Immature natural killer cell (primary cell): Measurements from ENCODE around the gene DHX30. TPM values are rescaled to one million over a fixed set of nuclear protein-coding genes. Genes with fewer than 3 reads are reported as not detected.
A peak's percentile ranks its signal among the peaks of the same experiment; 100 is the strongest.

ENCODE experiments used
- DNase-seq, 3 donors: peaks; one replicate each; pipeline ENCODE4 v3.0.0; 2022; ENCODE audit warnings: mixed read lengths in 1 of 3
- H3K27ac Mint-ChIP-seq, 6 donors: one replicate each; pipeline ENCODE4 v1.8.0; 2020; ENCODE audit warnings: mixed read lengths in 6 of 6, mild to moderate bottlenecking in 5 of 6, inconsistent platforms in 4 of 6, moderate library complexity in 3 of 6
- H3K27me3 Mint-ChIP-seq, 3 donors: one replicate each; pipeline ENCODE4 v1.8.0; 2020 to 2021; ENCODE audit warnings: low read depth in 3 of 3, mild to moderate bottlenecking in 3 of 3, mixed read lengths in 3 of 3, moderate library complexity in 3 of 3, inconsistent platforms in 1 of 3
- H3K36me3 Mint-ChIP-seq, 3 donors: one replicate each; pipeline ENCODE4 v1.8.0; 2020; ENCODE audit warnings: mixed read lengths in 3 of 3, inconsistent platforms in 2 of 3, mild to moderate bottlenecking in 2 of 3
- H3K4me1 Mint-ChIP-seq, 2 donors: one replicate each; pipeline ENCODE4 v1.8.0; 2020; ENCODE audit warnings: inconsistent platforms in 2 of 2, mild to moderate bottlenecking in 2 of 2, mixed read lengths in 2 of 2, moderate library complexity in 1 of 2
- H3K4me3 Mint-ChIP-seq, 5 donors: one replicate each; pipeline ENCODE4 v1.8.0; 2020; ENCODE audit warnings: mild to moderate bottlenecking in 5 of 5, mixed read lengths in 5 of 5, inconsistent platforms in 3 of 5, moderate library complexity in 3 of 5
- H3K9me3 Mint-ChIP-seq, 6 donors: one replicate each; pipeline ENCODE4 v1.8.0; 2020; ENCODE audit warnings: mild to moderate bottlenecking in 6 of 6, mixed read lengths in 6 of 6, inconsistent platforms in 4 of 6, moderate library complexity in 3 of 6
- polyA plus RNA-seq, 3 donors: library from polyadenylated mRNA; unstranded; fragments of 300-500 nt; fragmentation: Illumina TruSeq; gene quantifications; one replicate each; pipeline ENCODE4 v1.2.3, GENCODE V29; 2021

Gene DHX30
- polyA plus RNA-seq, 3 donors from 2014 or later: 23.2 to 44.4 (median 28.0) TPM

- Mint-ChIP-seq H3K9me3 (no peaks in the 10 kb centered on the region), H3K27ac (peak overlapping the region in 1 of 6 donors; percentile 56)
Measured at GRCh38 chr3:47890126-47890827, 87.3 kb downstream of the DHX30 start.

DNA sequence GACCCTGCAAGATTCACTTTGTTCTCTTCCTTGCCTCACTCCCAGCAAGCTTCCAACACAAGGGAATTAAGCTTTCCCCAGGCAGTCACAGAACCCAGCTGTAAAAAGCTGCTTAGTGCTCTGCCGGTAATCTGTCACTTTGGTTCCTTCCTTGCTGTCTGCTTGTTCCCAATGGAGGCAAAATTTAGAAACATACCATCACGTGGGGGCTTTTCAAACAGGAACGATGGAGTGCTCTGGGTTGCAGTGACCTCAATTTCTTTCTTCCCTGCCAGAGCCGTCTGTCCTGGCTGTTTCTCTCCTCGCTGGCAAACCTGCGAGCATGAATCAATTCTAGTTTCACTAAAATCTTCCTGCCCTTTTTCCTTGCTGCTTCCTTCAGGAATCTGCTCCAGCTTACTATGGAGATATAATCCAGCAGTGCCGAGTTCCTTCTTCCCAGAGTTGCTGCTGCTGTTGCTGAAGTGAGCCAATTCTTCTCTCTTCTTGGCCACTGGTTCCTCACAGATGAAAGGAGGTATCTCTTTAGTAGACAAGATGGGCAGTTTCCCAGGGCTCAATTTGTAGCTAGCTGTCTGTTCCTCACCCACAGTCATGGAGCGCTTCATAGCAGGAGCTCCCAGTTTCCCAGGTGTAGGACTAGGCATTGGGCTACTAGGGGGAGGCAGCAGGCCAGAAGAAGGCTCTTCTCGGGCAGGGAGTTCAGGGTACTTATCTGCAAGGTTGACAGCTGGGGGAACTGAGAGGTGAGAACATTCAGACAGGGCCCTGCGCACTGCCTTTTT is 88.1 kb downstream of the DHX30 start:
- Mint-ChIP-seq H3K4me1 (peaks cover 0 to 2% of the 10 kb centered on the region in 2 donors), H3K27ac (peak overlapping the region in 1 of 6 donors; percentile 49), H3K27me3 (peaks cover 0 to 2% (median 0%) of the 10 kb centered on the region in 3 donors), H3K9me3 (no peaks in the 10 kb centered on the region), H3K36me3 (peaks cover 18 to 33% (median 30%) of the 10 kb centered on the region in 3 donors), H3K4me3 (no peak overlapping the region)
- DNase-seq: no peak

More at GRCh38 chr3:47890126-47890827, 87.3 kb downstream of the DHX30 start:
- H3K4me3 Mint-ChIP-seq: no peak overlapping the region
- H3K36me3 Mint-ChIP-seq: peaks cover 15 to 34% (median 29%) of the 10 kb centered on the region in 3 donors
- peaks cover 0 to 2% of the 10 kb centered on the region in 2 donors for H3K4me1 Mint-ChIP-seq
- peaks cover 0 to 2% (median 0%) of the 10 kb centered on the region in 3 donors for H3K27me3 Mint-ChIP-seq
- no peak for DNase-seq

GRCh38 chr3:47891613-47892005 is 88.7 kb downstream of the DHX30 start:
- Mint-ChIP-seq H3K27ac (no peak overlapping the region), H3K4me1 (peaks cover 0 to 2% of the 10 kb centered on the region in 2 donors), H3K9me3 (no peaks in the 10 kb centered on the region), H3K36me3 (peaks cover 18 to 33% (median 31%) of the 10 kb centered on the region in 3 donors), H3K27me3 (no peaks in the 10 kb centered on the region), H3K4me3 (no peak overlapping the region)
- DNase-seq: no peak

DNA sequence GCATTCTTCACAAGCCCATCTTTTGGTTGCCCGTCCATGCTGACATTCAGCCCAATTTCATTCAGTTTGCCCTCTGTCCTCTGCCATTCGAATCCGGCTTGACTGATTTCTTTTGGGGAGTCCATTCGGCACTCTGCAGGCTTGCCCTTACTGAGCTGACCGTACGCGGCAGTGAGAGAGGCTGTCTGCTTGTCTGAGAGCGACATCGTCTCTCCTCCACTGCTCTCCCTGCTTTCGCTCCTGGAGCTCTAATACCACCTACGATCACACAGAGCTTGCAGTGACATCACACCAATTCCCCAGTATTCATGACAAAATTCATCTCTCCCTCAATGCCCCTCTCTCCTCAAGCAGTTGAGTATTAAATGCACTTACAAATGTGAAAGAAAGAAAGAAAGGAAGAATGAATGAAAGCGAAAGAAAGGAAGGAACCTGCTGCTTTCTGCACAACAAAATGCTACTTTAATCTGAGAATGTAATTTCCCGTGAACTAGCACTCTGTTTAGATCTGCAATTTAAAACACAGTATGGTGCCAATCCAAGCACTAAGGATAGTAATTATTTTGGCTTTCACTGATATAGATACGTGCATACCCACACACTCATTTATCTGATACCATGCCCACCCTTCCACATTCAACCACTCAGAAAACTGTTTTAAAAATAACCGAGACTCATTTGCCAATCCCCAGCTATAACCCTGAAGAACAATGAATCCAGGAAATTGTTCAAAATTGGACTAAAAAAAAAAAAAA is 89.5 kb downstream of the DHX30 start:
- peaks cover 0 to 2% of the 10 kb centered on the region in 2 donors for H3K4me1 Mint-ChIP-seq
- peaks cover 18 to 34% (median 28%) of the 10 kb centered on the region in 3 donors for H3K36me3 Mint-ChIP-seq
- no peak overlapping the region for H3K27ac Mint-ChIP-seq
- no peak overlapping the region for H3K4me3 Mint-ChIP-seq
- no peak for DNase-seq
- H3K9me3 Mint-ChIP-seq: no peaks in the 10 kb centered on the region
- H3K27me3 Mint-ChIP-seq: no peaks in the 10 kb centered on the region

GRCh38 chr3:47895241-47895640 is 92.3 kb downstream of the DHX30 start:
- Mint-ChIP-seq H3K4me3 (no peak overlapping the region), H3K9me3 (no peaks in the 10 kb centered on the region), H3K36me3 (peaks cover 18 to 29% (median 18%) of the 10 kb centered on the region in 3 donors), H3K4me1 (no peaks in the 10 kb centered on the region), H3K27me3 (peaks cover 0 to 1% (median 0%) of the 10 kb centered on the region in 3 donors), H3K27ac (no peak overlapping the region)
- no peak for DNase-seq

GRCh38 chr3:47896736-47897135 is 93.8 kb downstream of the DHX30 start:
- no peaks in the 10 kb centered on the region for H3K9me3 Mint-ChIP-seq
- no peak overlapping the region for H3K4me3 Mint-ChIP-seq
- DNase-seq: no peak
- no peak overlapping the region for H3K27ac Mint-ChIP-seq
- no peaks in the 10 kb centered on the region for H3K4me1 Mint-ChIP-seq
- peaks cover 0 to 1% (median 0%) of the 10 kb centered on the region in 3 donors for H3K27me3 Mint-ChIP-seq
- peaks cover 11 to 21% (median 14%) of the 10 kb centered on the region in 3 donors for H3K36me3 Mint-ChIP-seq

GRCh38 chr3:47897954-47898353 is 95.0 kb downstream of the DHX30 start:
- peak overlapping the region in 1 of 6 donors; percentile 12 for H3K27ac Mint-ChIP-seq
- peaks cover 5 to 18% (median 8%) of the 10 kb centered on the region in 3 donors for H3K36me3 Mint-ChIP-seq
- no peaks in the 10 kb centered on the region for H3K4me1 Mint-ChIP-seq
- no peaks in the 10 kb centered on the region for H3K9me3 Mint-ChIP-seq
- peaks cover 0 to 1% (median 0%) of the 10 kb centered on the region in 3 donors for H3K27me3 Mint-ChIP-seq
- no peak for DNase-seq
- H3K4me3 Mint-ChIP-seq: no peak overlapping the region

DNA sequence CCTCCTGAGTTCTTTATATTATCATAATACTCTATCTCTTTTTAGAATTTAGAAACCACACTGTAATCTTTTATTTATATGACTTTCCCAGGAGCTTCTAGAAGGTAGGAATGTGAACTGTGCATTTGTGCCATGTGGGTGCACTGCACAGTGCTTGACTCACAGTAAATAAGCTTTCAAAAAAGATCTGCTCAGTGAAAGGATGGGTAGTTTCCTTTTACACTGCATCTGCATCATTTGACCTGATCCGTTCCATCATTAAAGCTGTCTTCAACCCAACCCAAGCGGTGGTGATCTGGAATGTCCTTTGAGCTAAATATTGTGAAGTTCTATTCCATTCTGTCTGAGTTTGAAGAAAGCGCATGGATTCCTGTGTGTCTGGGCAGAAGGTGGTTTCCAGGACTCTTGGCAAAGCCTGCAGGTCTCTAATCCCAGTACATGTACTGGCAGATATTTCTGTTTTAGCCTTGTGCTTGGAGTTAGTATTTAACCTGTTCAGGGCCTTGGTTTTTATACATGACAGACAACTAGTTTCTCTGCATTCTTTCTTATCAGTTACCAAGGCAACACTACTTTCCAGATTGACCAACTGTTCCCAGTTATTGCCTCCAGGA is 96.7 kb downstream of the DHX30 start:
- no peak overlapping the region for H3K27ac Mint-ChIP-seq
- H3K4me1 Mint-ChIP-seq: peaks cover 0 to under 1% of the 10 kb centered on the region in 2 donors
- no peak overlapping the region for H3K4me3 Mint-ChIP-seq
- DNase-seq: no peak
- peaks cover 0 to 1% (median 0%) of the 10 kb centered on the region in 3 donors for H3K27me3 Mint-ChIP-seq
- H3K9me3 Mint-ChIP-seq: no peaks in the 10 kb centered on the region
- H3K36me3 Mint-ChIP-seq: peaks cover 3 to 14% (median 4%) of the 10 kb centered on the region in 3 donors

Other genes starting within 250 kb of the DHX30 start
- not detected for gene CSPG5, start 224.3 kb upstream of the DHX30 start, polyA plus RNA-seq
- gene SMARCC1, start 21.2 kb upstream of the DHX30 start, polyA plus RNA-seq: 10 to 100 TPM; 28.4 to 85.4 (median 54.3) TPM
- gene MAP4, start 213.3 kb downstream of the DHX30 start, polyA plus RNA-seq: 10 to 100 TPM in 2 of 3 donors, 1 to 10 TPM in 1; 4.4 to 64.2 (median 17.4) TPM